PC-3 (cell line): ENCODE results near the gene IQCK.

Experiments used
- EZH2 ChIP-seq: fragments of 300-600 bp; sonication (generic); IDR thresholded peaks from one replicate; pipeline ENCODE4 v1.6.1; 2017; ENCODE audit warnings: antibody characterized with exemption, mild to moderate bottlenecking, low read length; ENCODE audit not compliant: unreplicated experiment
- TF ChIP-seq, protein P1 (sequence below): fragments of 300-600 bp; sonication (generic); conservative IDR thresholded peaks from 2 replicates; pipeline ENCODE4 v1.5.1; 2017; ENCODE audit warnings: antibody characterized with exemption, low read depth, mild to moderate bottlenecking, low read length

DNA sequence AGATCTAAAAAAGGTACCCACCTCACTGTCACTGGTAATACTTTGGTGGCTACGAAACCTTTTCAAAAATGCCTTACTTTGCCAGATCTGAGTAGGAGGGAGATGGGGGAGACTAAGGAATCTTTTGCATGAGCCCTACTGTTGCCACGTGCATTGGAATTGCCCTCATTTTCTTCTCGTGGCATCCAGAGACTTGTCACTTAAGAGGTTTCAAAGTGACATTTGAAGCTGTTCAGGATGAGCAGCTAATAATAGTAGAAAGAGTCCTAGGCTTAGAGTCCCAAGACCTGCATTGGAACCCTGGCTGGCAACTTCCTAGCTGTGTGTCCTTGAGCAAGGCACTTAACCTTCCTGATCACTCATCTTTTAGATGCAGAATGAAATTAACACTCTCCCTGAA lies 123.1 kb downstream of the IQCK start:
- TF ChIP-seq, protein P1, sequence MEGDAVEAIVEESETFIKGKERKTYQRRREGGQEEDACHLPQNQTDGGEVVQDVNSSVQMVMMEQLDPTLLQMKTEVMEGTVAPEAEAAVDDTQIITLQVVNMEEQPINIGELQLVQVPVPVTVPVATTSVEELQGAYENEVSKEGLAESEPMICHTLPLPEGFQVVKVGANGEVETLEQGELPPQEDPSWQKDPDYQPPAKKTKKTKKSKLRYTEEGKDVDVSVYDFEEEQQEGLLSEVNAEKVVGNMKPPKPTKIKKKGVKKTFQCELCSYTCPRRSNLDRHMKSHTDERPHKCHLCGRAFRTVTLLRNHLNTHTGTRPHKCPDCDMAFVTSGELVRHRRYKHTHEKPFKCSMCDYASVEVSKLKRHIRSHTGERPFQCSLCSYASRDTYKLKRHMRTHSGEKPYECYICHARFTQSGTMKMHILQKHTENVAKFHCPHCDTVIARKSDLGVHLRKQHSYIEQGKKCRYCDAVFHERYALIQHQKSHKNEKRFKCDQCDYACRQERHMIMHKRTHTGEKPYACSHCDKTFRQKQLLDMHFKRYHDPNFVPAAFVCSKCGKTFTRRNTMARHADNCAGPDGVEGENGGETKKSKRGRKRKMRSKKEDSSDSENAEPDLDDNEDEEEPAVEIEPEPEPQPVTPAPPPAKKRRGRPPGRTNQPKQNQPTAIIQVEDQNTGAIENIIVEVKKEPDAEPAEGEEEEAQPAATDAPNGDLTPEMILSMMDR = no peak
- no peak for TF ChIP-seq EZH2
